Measurements from ENCODE around the gene RAB35. TPM values are rescaled to one million over a fixed set of nuclear protein-coding genes. Genes with fewer than 3 reads are reported as not detected.
A peak's percentile ranks its signal among the peaks of the same experiment; 100 is the strongest.

RAB35 gene
- total RNA-seq, 1 donor from 2014 or later = 32.8 TPM

- no peaks in the 10 kb centered on the region for H3K27me3 ChIP-seq (ENCODE audit: control insufficient read depth, insufficient read depth, low read length)
- no peaks in the 10 kb centered on the region for H3K36me3 ChIP-seq (ENCODE audit: control insufficient read depth, insufficient read depth, low read length)
- H3K4me3 ChIP-seq (ENCODE audit: low read depth, low read length) = no peak overlapping the region
- DNase-seq (ENCODE audit: low read depth) = no peak
- TF ChIP-seq, protein P1, sequence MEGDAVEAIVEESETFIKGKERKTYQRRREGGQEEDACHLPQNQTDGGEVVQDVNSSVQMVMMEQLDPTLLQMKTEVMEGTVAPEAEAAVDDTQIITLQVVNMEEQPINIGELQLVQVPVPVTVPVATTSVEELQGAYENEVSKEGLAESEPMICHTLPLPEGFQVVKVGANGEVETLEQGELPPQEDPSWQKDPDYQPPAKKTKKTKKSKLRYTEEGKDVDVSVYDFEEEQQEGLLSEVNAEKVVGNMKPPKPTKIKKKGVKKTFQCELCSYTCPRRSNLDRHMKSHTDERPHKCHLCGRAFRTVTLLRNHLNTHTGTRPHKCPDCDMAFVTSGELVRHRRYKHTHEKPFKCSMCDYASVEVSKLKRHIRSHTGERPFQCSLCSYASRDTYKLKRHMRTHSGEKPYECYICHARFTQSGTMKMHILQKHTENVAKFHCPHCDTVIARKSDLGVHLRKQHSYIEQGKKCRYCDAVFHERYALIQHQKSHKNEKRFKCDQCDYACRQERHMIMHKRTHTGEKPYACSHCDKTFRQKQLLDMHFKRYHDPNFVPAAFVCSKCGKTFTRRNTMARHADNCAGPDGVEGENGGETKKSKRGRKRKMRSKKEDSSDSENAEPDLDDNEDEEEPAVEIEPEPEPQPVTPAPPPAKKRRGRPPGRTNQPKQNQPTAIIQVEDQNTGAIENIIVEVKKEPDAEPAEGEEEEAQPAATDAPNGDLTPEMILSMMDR (IDR thresholded peaks at IDR 0.05; ENCODE audit: insufficient read depth, low read length, poor library complexity, severe bottlenecking) = no peak
Observed at GRCh38 chr12:120071493-120072020, 45.0 kb downstream of the RAB35 start.

DNA sequence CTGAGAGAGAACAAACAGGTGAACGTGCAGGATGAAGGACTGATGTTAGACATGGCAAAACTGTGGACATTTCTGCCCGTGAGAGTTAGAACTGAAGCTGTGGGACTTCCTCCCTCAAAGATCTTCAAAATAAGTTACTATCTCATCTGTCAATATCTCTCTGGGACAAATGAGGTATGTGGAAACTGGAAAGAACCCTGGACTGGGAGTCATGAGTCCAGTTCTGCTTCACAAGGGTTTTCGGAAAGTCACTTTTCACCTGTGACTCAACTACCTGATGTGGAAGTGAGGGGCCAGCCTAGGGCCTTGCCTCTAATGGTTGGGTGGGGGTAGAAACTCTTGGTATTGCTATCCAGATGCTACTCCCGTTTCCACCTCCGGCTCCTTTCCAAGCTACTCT, 47.3 kb downstream of the RAB35 start:
- no peaks in the 10 kb centered on the region for H3K36me3 ChIP-seq (ENCODE audit: control insufficient read depth, insufficient read depth, low read length)
- H3K27me3 ChIP-seq (ENCODE audit: control insufficient read depth, insufficient read depth, low read length) = no peaks in the 10 kb centered on the region
- TF ChIP-seq, protein P1 (IDR thresholded peaks at IDR 0.05; ENCODE audit: insufficient read depth, low read length, poor library complexity, severe bottlenecking) = no peak
- H3K4me3 ChIP-seq (ENCODE audit: low read depth, low read length) = no peak overlapping the region
- DNase-seq (ENCODE audit: low read depth) = no peak

DNA sequence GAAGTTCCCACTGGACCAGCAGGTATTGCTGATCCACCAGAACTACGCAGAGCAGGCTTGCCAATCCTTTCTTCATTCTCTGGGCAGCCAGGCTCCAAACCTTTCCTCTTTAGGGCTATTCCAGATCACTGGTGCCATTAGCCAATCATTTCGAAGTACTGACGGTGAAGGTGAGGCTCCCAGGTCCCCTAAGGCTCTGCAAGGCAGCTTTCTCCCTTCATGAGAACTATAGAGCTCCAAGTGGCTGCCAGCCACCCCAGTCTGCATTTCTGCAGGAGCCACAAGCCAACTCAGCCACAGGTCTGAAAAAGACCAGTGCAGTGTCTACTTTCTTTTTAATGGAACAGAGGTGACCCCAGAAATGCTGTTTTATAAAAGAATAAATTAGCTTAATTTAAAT, 48.7 kb downstream of the RAB35 start:
- no peaks in the 10 kb centered on the region for H3K36me3 ChIP-seq (ENCODE audit: control insufficient read depth, insufficient read depth, low read length)
- no peak overlapping the region for H3K4me3 ChIP-seq (ENCODE audit: low read depth, low read length)
- DNase-seq (ENCODE audit: low read depth) = no peak
- TF ChIP-seq, protein P1 (IDR thresholded peaks at IDR 0.05; ENCODE audit: insufficient read depth, low read length, poor library complexity, severe bottlenecking) = no peak
- H3K27me3 ChIP-seq (ENCODE audit: control insufficient read depth, insufficient read depth, low read length) = no peaks in the 10 kb centered on the region

DNA sequence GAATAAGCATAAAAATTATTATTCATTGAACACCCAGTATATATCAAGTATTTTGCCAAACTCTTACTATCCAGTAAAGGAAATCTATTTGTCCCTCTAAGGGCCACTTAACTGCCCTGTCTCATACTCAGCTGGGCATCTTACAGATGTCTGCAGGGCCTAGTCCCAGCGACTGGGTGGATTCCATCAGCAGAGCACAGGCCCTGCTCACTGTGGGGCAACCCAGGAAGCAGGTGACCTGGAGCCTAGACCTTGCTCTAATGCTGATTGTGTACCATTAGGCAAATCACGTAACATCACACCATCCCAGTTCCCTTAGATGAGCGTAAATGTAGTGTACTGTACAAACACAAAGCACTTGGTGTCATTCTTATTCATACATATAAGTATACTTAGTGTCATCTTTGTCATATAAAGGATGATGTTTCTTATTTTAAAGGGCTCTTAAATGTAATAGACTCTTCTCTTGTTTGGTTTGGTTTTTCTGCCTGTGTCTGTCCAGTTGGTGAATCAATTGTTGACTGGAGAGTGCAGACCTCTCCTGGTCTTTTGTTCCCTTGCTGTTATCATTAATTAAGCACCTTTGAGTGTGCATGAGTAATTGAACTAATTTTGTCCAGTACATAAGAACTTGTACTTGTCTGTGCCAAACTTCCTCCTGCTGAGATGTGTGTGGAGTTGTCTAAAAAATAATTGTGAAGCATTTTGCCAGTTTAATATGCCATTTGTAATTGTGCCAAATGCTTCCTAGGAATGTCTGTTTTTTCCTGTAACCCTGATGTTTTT, 49.3 kb downstream of the RAB35 start:
- Histone ChIP-seq H3K27me3 (ENCODE audit: control insufficient read depth, insufficient read depth, low read length) (no peaks in the 10 kb centered on the region), H3K36me3 (ENCODE audit: control insufficient read depth, insufficient read depth, low read length) (no peaks in the 10 kb centered on the region), H3K4me3 (ENCODE audit: low read depth, low read length) (no peak overlapping the region)
- no peak for DNase-seq (ENCODE audit: low read depth)
- TF ChIP-seq, protein P1 (IDR thresholded peaks at IDR 0.05; ENCODE audit: insufficient read depth, low read length, poor library complexity, severe bottlenecking) = no peak

DNA sequence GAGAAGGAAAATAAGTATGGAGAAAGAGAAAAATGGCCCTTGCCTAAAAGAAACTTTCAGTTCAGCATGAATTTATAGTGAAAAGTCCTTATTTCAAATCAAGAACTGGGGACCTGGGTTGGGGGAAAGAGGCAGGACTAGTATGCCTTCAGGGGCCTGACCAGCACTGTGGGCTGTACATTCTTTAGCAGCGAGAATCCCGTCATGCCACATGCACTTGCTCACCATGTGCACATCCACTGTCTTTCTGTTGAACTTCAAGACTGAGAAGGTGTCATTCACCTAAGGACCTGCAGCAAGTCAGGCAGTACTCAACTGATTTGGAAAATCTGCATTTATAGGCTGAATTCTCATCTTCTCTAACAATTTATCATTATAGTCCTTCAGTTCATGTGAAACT, 50.2 kb downstream of the RAB35 start:
- peak; percentile 23 for DNase-seq (ENCODE audit: low read depth)
- Histone ChIP-seq H3K36me3 (ENCODE audit: control insufficient read depth, insufficient read depth, low read length) (no peaks in the 10 kb centered on the region), H3K4me3 (ENCODE audit: low read depth, low read length) (no peak overlapping the region), H3K27me3 (ENCODE audit: control insufficient read depth, insufficient read depth, low read length) (no peaks in the 10 kb centered on the region)
- TF ChIP-seq, protein P1 (IDR thresholded peaks at IDR 0.05; ENCODE audit: insufficient read depth, low read length, poor library complexity, severe bottlenecking) = no peak
